HG03108 (cell line): ENCODE results near the gene ARL6IP1.
A peak's percentile ranks its signal among the peaks of the same experiment; 100 is the strongest.
"Not testable (repeated sequence)": the region's sequence is repeated elsewhere in the genome, so short reads cannot be mapped to it uniquely, and the experiment has no call there.

Experiments
- ATAC-seq: cut with Tn5 transposase; IDR thresholded peaks from one replicate; pipeline ENCODE4 v1.9.1; 2021; ENCODE audit warnings: moderate library complexity; ENCODE audit not compliant: unreplicated experiment

The ARL6IP1 gene

GRCh38 chr16:18762713-18763112, 38.6 kb downstream of the ARL6IP1 start:
- not testable (repeated sequence) for ATAC-seq

- ATAC-seq: peak; percentile 50
Observed at GRCh38 chr16:18759598-18760520, 41.5 kb downstream of the ARL6IP1 start.

GRCh38 chr16:18757960-18758660, 43.2 kb downstream of the ARL6IP1 start:
- peak; percentile 58 for ATAC-seq

GRCh38 chr16:18756639-18757038, 44.7 kb downstream of the ARL6IP1 start:
- not testable (repeated sequence) for ATAC-seq

GRCh38 chr16:18742870-18743269, 58.5 kb downstream of the ARL6IP1 start:
- ATAC-seq: not testable (repeated sequence)
